Inflammatory macrophage treated with lipopolysaccharide for 4 hours (primary cell): ENCODE measurements around the gene RSBN1.
"Not testable (repeated sequence)": the region's sequence is repeated elsewhere in the genome, so short reads cannot be mapped to it uniquely, and the experiment has no call there.

ENCODE experiments used
- DNase-seq: peaks from one replicate; pipeline ENCODE4 v3.0.0-alpha.2; 2020

Gene RSBN1

DNA sequence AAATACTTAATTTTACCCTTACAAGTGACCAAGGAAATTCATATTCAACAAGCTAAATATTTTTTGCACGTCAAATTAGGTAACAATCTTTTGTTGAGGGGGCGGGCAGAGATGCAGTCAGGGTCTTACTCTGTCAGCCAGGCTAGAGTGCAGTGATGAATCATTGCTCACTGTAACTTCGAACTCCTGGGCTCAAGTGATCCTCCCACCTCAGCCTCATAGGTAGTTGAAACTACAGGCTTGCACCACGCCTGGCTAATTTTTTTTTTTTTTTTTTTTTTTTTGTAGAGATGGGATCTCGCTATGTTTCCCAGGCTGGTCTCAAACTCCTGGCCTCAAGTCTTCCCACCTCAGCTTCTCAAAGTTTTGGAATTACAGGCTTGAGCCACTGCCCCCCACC is 79.5 kb downstream of the RSBN1 start:
- no peak for DNase-seq

DNA sequence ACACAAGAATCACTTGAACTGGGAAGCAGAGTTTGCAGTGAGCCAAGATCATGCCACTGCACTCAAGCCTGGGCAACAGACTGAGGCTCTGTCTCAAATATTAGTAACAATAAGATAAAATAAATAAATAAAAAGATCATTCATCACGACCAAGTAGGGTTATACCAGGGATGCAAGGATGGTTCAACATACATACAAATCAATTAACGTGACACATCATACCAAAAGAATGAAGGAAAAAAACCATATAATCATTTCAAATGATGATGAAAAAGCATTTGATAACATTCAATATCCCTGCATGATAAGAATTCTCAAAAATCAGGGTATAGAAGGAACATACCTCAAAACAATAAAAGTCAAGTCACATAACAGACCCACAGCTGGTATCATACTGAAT is 91.3 kb downstream of the RSBN1 start:
- no peak for DNase-seq

DNA sequence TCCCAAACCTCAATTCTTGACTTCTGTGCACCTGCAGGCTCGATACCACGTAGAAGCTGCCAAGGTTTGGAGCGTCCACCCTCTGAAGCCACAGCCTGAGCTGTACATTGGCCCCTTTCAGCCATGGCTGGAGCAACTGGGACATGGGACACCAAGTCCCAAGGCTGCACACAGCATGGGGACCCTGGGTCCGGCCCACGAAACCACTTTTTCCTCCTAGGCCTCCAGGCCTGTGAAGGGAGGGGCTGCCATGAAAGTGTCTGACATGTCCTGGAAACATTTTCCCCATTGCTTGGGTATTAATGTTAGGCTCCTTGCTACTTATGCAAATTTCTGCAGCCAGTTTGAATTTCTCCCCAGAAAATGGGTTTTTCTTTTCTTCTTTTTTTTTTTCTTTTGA is 93.7 kb downstream of the RSBN1 start:
- not testable (repeated sequence) for DNase-seq

- DNase-seq: not testable (repeated sequence)
These were observed 94.8 kb downstream of the RSBN1 start for GRCh38 chr1:113717506-113717905.

DNA sequence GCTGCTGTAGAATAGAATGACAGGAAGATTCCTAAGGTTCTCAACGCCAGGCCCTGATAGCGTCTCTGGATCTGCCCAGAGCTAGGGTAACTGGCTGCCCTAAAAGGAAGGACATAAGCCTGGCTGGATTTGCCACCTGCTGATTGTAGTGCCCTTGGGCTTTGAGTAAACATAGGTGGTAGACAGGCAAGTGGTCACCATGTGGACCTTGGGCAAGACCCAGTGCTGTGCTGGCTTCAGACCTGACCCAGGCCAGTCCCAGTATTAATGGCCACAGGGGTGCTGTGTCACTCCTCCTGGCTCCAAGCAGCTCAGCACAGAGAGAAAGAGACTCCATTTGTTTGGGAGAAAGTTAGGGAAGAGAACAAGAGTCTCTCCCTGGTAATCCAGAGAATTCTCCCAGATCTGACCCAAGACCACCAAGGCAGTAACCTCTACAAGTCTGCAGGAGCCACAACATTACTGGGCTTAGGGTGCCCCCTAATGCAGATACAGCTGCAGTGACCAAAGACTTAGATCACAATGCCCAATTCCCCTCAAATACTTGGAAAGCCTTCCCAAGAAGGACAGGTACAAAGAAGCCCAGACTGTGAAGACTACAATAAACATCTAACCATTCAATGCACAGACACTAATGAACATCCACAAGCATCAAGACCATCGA is 97.5 kb downstream of the RSBN1 start:
- DNase-seq: no peak
